Activated effector memory CD4-positive, alpha-beta T cell treated with Interleukin-2 at 50 U/mL for 16 hours (primary cell): ENCODE results near the gene EHBP1.
"Not testable (repeated sequence)": the region's sequence is repeated elsewhere in the genome, so short reads cannot be mapped to it uniquely, and the experiment has no call there.

Experiments
- DNase-seq: peaks from one replicate; pipeline ENCODE4 v3.0.0-alpha.2; 2020

Gene EHBP1

GRCh38 chr2:62736899-62737559, 31.5 kb downstream of the EHBP1 start:
- no peak for DNase-seq

GRCh38 chr2:62738981-62739936, 33.7 kb downstream of the EHBP1 start:
- DNase-seq: no peak

GRCh38 chr2:62740221-62740620, 34.7 kb downstream of the EHBP1 start:
- no peak for DNase-seq

GRCh38 chr2:62741127-62741526, 35.6 kb downstream of the EHBP1 start:
- no peak for DNase-seq

- DNase-seq: no peak
Observed at GRCh38 chr2:62741954-62742722, 36.6 kb downstream of the EHBP1 start.

GRCh38 chr2:62743506-62743905, 38.0 kb downstream of the EHBP1 start:
- no peak for DNase-seq

- no peak for DNase-seq
Observed at GRCh38 chr2:62744603-62745002, 39.1 kb downstream of the EHBP1 start.

GRCh38 chr2:62745891-62746481, 40.5 kb downstream of the EHBP1 start:
- no peak for DNase-seq

- no peak for DNase-seq
Observed at GRCh38 chr2:62747169-62747568, 41.7 kb downstream of the EHBP1 start.

GRCh38 chr2:62747876-62748275, 42.4 kb downstream of the EHBP1 start:
- no peak for DNase-seq

GRCh38 chr2:62749111-62749510, 43.6 kb downstream of the EHBP1 start:
- not testable (repeated sequence) for DNase-seq

GRCh38 chr2:62757029-62757428, 51.5 kb downstream of the EHBP1 start:
- DNase-seq: no peak

- no peak for DNase-seq
Observed at GRCh38 chr2:62760026-62760425, 54.5 kb downstream of the EHBP1 start.

- no peak for DNase-seq
Observed at GRCh38 chr2:62760555-62760954, 55.0 kb downstream of the EHBP1 start.

- no peak for DNase-seq
Observed at GRCh38 chr2:62765619-62766376, 60.3 kb downstream of the EHBP1 start.

GRCh38 chr2:62768615-62769014, 63.1 kb downstream of the EHBP1 start:
- no peak for DNase-seq

- DNase-seq: no peak
Observed at GRCh38 chr2:62770629-62771028, 65.1 kb downstream of the EHBP1 start.

- no peak for DNase-seq
Observed at GRCh38 chr2:62774555-62775366, 69.2 kb downstream of the EHBP1 start.

- no peak for DNase-seq
Observed at GRCh38 chr2:62775367-62775668, 69.8 kb downstream of the EHBP1 start.

- no peak for DNase-seq
Observed at GRCh38 chr2:62783679-62784078, 78.2 kb downstream of the EHBP1 start.

- DNase-seq: no peak
Observed at GRCh38 chr2:62784341-62784740, 78.8 kb downstream of the EHBP1 start.

GRCh38 chr2:62785216-62785615, 79.7 kb downstream of the EHBP1 start:
- DNase-seq: no peak
